H1 (cell line): ENCODE results near the gene PEX6. TPM values are rescaled to one million over a fixed set of nuclear protein-coding genes. Genes with fewer than 3 reads are reported as not detected.

Experiments used
- CHD7 ChIP-seq: fragments of 300-600 bp; sonication (generic); IDR thresholded peaks from 2 replicates; pipeline ENCODE4 v1.7.1; 2012; ENCODE audit warnings: low read length, moderate library complexity, mild to moderate bottlenecking, inconsistent platforms; ENCODE audit not compliant: insufficient replicate concordance
- EGR1 ChIP-seq: IDR thresholded peaks from 2 replicates; pipeline ENCODE4 v1.6.1; 2011; ENCODE audit warnings: low read depth, low read length, borderline replicate concordance
- EP300 ChIP-seq, 2 experiments: IDR thresholded peaks; 1 replicate in 1 of 2; 2 replicates in 1 of 2; pipeline ENCODE4 v1.6.1; 2011 to 2012; ENCODE audit warnings: low read depth in 2 of 2, low read length in 2 of 2, mild to moderate bottlenecking in 2 of 2, borderline replicate concordance in 1 of 2, inconsistent platforms in 1 of 2, moderate library complexity in 1 of 2
- FOSL1 ChIP-seq: IDR thresholded peaks from 2 replicates; pipeline ENCODE4 v1.6.1; 2011; ENCODE audit warnings: mild to moderate bottlenecking, low read depth, low read length, moderate library complexity; ENCODE audit not compliant: insufficient read depth
- KDM5A ChIP-seq: fragments of 200-600 bp; IDR thresholded peaks from 2 replicates; pipeline ENCODE4 v1.7.1; 2012; ENCODE audit warnings: mild to moderate bottlenecking, low read length, inconsistent platforms, mixed read lengths
- NANOG ChIP-seq: IDR thresholded peaks from 2 replicates; pipeline ENCODE4 v1.6.1; 2011; ENCODE audit warnings: low read length, low read depth, mild to moderate bottlenecking, inconsistent platforms; ENCODE audit not compliant: insufficient read depth, poor library complexity, severe bottlenecking
- PHF8 ChIP-seq: fragments of 200-600 bp; sonication (generic); conservative IDR thresholded peaks from 2 replicates; pipeline ENCODE4 v1.7.1; 2012; ENCODE audit warnings: low read depth, mild to moderate bottlenecking, inconsistent platforms, low read length, moderate library complexity
- RXRA ChIP-seq: IDR thresholded peaks from 2 replicates; pipeline ENCODE4 v1.6.1; 2011; ENCODE audit warnings: low read depth, mild to moderate bottlenecking, low read length, moderate library complexity; ENCODE audit not compliant: insufficient read depth
- SIRT6 ChIP-seq: IDR thresholded peaks from one replicate; pipeline ENCODE4 v1.7.1; 2012; ENCODE audit warnings: low read length, inconsistent platforms
- TEAD4 ChIP-seq: IDR thresholded peaks from 2 replicates; pipeline ENCODE4 v1.6.1; 2012; ENCODE audit warnings: low read depth, low read length, inconsistent platforms, mixed read lengths
- polyA plus RNA-seq, 7 experiments: library from polyadenylated mRNA; depleted of rRNA in 3 of 7; stranded (reverse) in 5 of 7; unstranded in 2 of 7; fragments of >200 nt in 5 of 7; fragments of 200-250 nt in 2 of 7; gene quantifications; 1 replicate in 5 of 7; 2 replicates in 1 of 7; 4 replicates in 1 of 7; pipeline versions ENCODE4 v1.2.1 to v1.2.3, GENCODE V29; 2011 to 2013; ENCODE audit warnings: missing spikeins in 2 of 7, mixed read lengths in 2 of 7
- total RNA-seq: library from RNA; stranded (reverse); fragmentation: NEBNext Ultra II Directional; extraction: Animal tissue kit (Norgen Biotek cat#: 25700); gene quantifications from 2 replicates; pipeline ENCODE4 v1.2.1, GENCODE V29; 2021

PEX6 gene
- total and polyA plus RNA-seq, 2 of the 8 experiments (the other 6 are each of a cell fraction or from before 2014, with no cell fraction given), result 6.4 to 12.5 TPM

GRCh38 chr6:43013843-43014433 lies 35.0 kb upstream of the PEX6 start, which contains the start of the genes KLHDC3 and MEA1 (continued):
- TF ChIP-seq EP300 (IDR thresholded peaks at IDR 0.05; ENCODE audit: borderline replicate concordance in 1 of 2, low read depth in 2 of 2, low read length in 2 of 2), result peak in 1 of 2 experiments; percentile 23; a peak in 1 of 3 replicates
- TF ChIP-seq EGR1, result peak; percentile 79
- no peak for TF ChIP-seq CHD7
- peak; percentile 59 for TF ChIP-seq NANOG
- TF ChIP-seq RXRA, result no peak
- 0 out of 2 replicates have a peak, but pooled peaks have one; percentile 14 for TF ChIP-seq PHF8
- no peak for TF ChIP-seq FOSL1
- TF ChIP-seq KDM5A, result no peak
- no peak for TF ChIP-seq SIRT6
- peak; percentile 46; the same call in 1 of the 2 replicates for TF ChIP-seq TEAD4
